ENCODE data around the gene PPARGC1A.

Gene PPARGC1A

GRCh38 chr4:23931489-23931830 is 41.6 kb upstream of the PPARGC1A start:
- no peak for TF ChIP-seq CTCF (IDR thresholded peaks at IDR 0.05; ENCODE audit: low read depth, low read length)
- no peak overlapping the region for H3K4me3 ChIP-seq (ENCODE audit: low read depth, low read length)

GRCh38 chr4:23930750-23931488 is 41.1 kb upstream of the PPARGC1A start:
- no peak for TF ChIP-seq CTCF (IDR thresholded peaks at IDR 0.05; ENCODE audit: low read depth, low read length)
- H3K4me3 ChIP-seq (ENCODE audit: low read depth, low read length), result no peak overlapping the region

- H3K4me3 ChIP-seq (ENCODE audit: low read depth, low read length), result no peak overlapping the region
- no peak for TF ChIP-seq CTCF (IDR thresholded peaks at IDR 0.05; ENCODE audit: low read depth, low read length)
These were observed 39.4 kb upstream of the PPARGC1A start for GRCh38 chr4:23929248-23929647.

- H3K4me3 ChIP-seq (ENCODE audit: low read depth, low read length), result no peak overlapping the region
- TF ChIP-seq CTCF (IDR thresholded peaks at IDR 0.05; ENCODE audit: low read depth, low read length), result no peak
These were observed 34.7 kb upstream of the PPARGC1A start for GRCh38 chr4:23924556-23924955.

GRCh38 chr4:23923840-23924239 is 34.0 kb upstream of the PPARGC1A start:
- no peak for TF ChIP-seq CTCF (IDR thresholded peaks at IDR 0.05; ENCODE audit: low read depth, low read length)
- H3K4me3 ChIP-seq (ENCODE audit: low read depth, low read length), result no peak overlapping the region

- no peak for TF ChIP-seq CTCF (IDR thresholded peaks at IDR 0.05; ENCODE audit: low read depth, low read length)
- no peak overlapping the region for H3K4me3 ChIP-seq (ENCODE audit: low read depth, low read length)
These were observed 33.3 kb upstream of the PPARGC1A start for GRCh38 chr4:23923141-23923540.

DNA sequence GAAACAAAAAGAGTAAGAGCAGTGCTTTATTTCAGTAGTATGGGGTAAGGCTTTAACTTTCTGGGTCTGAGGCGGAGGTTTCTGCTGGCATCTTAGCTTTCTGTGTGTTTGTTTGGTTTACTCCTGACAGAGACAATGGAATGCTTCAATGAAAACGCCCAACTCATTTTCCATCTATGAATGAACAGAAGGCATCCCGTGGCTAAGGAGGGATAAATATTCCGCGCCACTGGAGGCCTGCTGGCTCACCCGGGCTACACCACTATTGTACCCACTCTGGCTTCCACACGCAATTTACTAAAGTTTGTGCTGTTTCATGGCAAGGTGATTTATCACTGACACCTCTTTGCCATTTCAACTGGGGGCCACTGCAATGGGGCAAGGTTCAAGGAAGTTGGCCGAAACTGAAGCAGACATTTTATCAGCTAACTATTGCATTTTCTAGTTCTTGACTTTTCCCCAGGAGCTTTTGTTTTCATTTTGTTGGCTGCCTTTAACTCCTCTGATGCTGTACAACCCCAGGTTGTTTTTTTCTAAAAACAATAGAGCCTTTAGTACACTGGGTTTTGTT is 32.8 kb upstream of the PPARGC1A start:
- H3K4me3 ChIP-seq (ENCODE audit: low read depth, low read length), result no peak overlapping the region
- no peak for TF ChIP-seq CTCF (IDR thresholded peaks at IDR 0.05; ENCODE audit: low read depth, low read length)

Measured in WI38 (cell line).